Measurements from ENCODE around the gene SSH3.
A peak's percentile ranks its signal among the peaks of the same experiment; 100 is the strongest.

- TF ChIP-seq CTCF (IDR thresholded peaks at IDR 0.05) (peak; percentile 80 to 100 (median 99)), POLR2A (IDR thresholded peaks at IDR 0.05) (peak; percentile 30 to 75 (median 69))
These were observed 14.0 kb downstream of the SSH3 start for GRCh38 chr11:67317205-67317887.
